ENCODE results near the gene ITGA1.

DNA sequence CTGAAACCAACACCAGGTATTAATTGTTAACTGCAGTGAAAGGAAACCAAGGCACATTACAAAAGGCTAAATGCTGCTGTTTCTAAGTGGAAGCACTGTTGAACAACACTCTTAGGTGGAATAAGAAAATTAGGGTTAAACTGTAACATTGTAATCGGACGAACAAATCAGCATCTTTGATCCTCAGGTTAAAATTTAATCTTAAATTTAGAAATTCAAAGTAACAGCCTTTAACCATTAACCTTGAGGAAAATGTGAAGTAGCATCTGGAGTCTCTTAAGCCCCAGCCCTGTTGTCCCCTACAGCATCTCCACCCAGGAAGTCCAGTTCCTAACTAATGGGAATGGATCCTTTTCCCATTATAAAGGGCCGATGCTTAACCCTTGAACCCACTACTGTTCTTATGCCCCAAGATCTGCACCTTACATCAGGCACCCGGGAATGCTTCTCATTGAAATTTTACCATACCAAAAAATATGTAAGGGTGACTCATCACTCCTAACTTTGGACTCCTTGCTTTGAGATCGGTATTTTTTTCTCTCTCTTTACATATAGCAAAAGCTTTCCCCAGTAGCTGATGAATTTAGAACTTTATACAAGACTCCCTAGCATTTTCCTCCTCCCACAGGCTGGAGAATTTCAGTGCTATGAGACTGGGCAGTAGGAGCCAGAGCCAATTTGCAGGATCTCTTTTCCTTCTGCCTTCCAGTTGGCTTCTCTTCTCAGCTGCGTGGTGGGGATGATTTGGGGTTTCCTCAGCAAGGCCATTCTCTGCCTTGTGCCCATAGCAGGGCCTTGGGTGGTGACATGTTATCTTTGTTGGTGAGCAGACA, 169.4 kb downstream of the ITGA1 start:
- TF ChIP-seq, protein P1, sequence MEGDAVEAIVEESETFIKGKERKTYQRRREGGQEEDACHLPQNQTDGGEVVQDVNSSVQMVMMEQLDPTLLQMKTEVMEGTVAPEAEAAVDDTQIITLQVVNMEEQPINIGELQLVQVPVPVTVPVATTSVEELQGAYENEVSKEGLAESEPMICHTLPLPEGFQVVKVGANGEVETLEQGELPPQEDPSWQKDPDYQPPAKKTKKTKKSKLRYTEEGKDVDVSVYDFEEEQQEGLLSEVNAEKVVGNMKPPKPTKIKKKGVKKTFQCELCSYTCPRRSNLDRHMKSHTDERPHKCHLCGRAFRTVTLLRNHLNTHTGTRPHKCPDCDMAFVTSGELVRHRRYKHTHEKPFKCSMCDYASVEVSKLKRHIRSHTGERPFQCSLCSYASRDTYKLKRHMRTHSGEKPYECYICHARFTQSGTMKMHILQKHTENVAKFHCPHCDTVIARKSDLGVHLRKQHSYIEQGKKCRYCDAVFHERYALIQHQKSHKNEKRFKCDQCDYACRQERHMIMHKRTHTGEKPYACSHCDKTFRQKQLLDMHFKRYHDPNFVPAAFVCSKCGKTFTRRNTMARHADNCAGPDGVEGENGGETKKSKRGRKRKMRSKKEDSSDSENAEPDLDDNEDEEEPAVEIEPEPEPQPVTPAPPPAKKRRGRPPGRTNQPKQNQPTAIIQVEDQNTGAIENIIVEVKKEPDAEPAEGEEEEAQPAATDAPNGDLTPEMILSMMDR (IDR thresholded peaks at IDR 0.05) = no peak
- no peak for TF ChIP-seq POLR2A (IDR thresholded peaks at IDR 0.05)
